HG02970 (cell line): Measurements from ENCODE around the gene CCDC33.

ENCODE experiments used
- ATAC-seq: cut with Tn5 transposase; IDR thresholded peaks from one replicate; pipeline ENCODE4 v1.9.1; 2021; ENCODE audit warnings: mild to moderate bottlenecking, moderate library complexity, moderate number of reproducible peaks; ENCODE audit not compliant: unreplicated experiment, low FRiP score

The CCDC33 gene

DNA sequence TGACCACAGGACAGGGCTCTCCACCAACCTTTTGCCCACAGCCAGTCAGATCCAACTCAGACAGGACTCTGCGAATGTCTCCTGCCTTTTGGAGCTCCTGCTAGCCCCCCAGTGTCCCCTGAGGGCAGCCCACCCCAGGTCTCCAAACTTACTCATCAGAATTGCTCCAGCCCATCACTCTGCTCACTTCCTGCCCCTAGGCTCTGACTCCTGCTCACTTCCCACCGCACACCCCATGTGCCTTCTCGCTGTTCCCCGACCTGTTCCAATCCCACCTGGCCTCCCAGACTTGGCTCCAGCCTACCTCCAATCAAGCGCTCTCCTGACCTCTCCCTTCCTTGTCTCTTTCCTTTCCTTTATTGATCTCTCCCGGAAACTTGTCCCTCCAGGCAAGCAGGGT is 27.6 kb upstream of the CCDC33 start:
- no peak for ATAC-seq

DNA sequence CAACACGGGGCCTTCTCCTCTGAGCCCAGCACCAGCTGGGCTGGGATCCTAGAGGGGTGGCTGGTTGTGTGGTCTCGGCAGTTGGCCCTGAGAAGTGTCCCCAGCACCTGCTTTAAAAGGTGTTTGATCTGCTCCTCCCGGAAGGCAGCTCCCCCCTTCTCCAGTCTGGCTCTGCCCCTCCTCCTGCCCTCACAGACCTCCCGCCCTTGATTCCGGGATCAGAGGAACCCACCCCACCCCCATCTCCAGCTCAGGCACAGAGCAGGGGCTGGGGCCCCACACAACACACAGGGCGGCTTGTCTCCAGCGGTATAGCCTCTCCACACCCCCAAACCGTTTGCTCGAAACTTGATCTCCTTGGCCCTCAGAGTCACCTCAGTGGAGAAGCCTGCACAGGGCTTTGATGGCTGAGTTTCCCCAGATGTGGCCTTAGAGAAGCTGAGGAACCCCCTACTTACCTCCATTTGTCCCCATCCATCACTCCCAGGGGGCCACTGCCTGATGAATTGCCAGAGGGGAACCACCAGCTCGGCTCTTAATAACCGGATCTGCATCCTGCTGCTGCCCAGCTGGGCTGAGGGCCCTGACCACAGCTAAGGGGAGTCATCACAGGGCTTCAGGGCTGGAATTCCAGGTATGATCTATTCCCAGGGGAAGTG is 27.1 kb upstream of the CCDC33 start:
- no peak for ATAC-seq

DNA sequence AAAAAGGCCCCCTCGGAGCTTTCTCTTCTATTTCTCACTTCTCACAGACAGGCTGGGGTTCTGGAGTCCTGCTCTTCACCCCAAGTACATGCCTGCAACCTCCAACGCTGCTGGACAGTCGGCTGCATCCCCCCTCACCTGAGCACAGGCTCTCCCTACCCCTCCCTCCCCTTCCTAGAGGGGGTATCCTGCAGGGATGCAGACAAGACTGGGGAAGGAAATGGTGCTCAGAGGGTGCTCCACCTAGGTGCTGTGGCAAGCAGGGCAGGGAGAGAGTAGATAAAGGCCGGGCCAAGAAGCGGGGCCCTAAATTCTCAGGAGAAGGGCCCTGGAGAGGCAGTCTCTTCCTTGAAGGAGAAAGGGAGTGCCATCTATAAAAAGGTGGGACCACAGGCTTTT is 26.6 kb upstream of the CCDC33 start:
- no peak for ATAC-seq

DNA sequence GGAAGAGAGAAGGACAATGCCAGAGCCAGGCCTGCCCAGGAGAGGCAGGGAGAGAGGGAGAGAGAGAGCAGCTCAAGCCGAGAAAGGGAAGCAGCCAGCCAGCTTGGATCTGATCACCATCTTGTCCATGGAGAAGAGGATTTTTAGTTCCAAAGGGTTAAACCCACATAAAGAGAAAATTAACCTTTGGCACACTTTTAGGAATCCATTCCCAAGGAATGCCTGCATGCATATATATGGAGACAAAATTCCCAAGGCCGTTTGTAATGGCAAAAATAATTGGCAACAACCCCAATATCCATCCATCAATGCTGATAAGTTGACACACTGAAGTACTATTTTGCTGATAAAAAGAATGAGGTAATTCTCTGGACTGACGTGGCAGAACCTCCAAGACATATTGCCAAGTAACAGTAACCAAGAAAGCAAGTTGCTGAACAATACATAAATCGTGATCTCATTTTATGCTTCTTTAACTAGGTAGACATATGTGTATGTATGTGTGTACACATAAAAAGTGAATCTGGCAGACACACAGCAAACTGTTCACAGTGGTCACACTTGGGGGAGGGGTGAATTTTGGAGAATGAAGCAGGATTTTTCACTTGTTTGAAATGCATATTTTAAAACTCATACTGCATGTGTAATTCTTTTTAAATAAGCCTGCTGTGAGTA is 26.0 kb upstream of the CCDC33 start:
- no peak for ATAC-seq

DNA sequence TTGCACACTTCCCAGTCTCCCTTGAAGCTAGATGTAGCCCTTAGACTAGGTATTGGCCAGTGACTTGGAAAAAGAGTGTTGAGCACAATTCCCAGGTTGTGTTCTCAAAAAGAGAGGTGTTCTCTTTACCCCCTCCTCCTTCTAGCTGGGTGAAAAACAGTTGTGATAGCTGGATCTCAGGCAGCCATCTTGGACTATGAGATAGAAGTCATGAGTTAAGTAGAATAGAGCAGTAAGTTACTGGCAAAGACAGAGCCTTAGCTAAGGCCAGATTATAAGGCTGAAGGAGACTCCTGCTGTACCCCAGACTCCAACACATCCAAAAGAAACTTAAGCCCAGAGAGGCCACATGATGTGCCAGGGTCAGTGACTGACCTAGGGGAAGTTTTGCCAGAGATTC is 25.4 kb upstream of the CCDC33 start:
- ATAC-seq: no peak

DNA sequence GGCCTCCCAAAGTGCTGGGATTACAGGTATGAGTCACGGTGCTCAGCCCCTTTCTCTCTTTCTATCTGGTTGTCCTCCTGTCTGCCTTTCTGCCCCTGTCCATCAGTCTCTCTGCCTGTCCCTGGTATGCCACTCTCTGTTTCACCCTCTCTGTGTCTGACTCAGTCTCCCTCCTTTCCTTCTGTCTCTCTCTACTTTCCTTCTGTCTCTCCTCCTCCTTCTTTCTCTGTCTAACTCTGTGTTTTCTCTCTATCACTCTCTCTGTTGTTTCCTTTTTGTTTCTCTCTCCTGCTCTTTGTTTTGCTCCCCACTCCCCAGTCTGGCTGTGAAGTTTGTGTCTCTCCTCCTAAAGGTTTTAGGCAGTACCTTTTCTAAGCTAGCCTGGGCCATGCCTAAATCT is 24.5 kb upstream of the CCDC33 start:
- no peak for ATAC-seq

DNA sequence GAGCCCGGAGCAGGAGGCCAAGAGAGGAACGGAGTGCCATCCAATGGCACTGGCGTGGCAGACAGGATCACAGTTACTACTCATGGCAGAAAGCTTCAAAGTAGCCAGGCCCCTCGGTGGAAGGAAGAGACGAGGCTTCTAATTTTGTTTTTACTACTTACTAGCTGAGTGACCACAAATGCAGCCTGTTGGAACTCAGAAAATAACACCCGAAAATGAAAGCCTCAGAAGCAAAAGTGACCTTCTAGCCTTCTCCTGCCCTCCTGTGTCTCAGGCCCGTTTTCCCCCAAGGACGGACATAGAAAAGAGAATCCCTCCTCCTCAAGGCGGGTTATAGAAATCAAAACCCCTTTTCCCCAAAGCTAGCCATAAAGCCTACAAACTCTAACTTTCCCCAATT is 23.6 kb upstream of the CCDC33 start:
- no peak for ATAC-seq

DNA sequence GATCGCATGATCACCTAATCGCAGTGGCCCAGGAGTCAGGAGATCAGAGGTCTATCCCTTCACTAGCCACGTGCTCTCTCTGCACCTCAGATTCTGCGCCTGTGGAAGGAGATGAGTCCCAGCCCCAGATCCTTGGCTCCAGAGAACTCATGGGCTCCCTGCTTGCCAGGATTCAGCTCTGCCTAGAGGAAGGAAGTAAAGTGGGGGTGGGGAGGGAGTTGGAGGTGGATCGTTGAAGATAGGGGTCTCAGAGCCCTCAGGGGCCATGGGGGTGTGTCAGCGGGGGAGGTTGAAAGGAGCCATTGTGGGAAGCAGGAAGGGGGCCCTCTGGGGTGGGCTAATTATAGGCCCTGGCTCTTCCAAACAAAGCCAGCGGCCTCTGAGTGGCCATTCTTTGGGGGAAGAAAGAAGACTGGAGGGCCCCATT is 22.3 kb upstream of the CCDC33 start:
- no peak for ATAC-seq

DNA sequence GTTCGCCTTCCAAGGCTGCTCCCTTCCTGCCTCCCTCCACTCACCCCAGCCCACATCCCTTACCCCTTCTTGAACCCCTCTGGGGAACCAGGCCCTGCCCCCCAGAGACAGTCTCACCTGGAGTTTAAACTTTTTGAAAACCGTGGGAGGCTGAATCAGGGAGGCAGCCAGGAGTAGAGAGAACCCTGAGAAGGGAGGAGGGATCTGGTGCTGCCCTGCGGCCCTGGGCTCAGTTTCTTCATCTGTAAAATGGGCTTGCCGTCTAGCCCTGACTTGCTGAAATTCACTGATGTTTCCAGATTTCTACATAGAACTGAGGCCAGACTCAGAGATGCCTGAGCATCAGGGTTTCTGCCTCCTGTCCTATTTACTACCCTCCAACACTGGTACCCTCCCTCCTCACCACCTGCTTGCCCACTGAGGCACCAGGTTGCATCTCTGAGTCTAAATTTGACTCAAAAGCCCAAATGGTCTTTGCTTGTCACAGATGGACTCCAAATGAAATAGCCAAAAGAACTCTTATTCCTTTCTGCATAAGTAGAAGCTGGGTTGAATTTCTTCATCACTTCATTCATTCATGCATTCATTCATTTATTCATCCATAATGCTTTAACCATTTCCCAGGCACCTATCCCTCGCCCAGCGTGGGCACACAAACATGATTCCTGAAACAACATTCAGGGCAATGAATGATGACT is 21.7 kb upstream of the CCDC33 start:
- ATAC-seq: no peak

DNA sequence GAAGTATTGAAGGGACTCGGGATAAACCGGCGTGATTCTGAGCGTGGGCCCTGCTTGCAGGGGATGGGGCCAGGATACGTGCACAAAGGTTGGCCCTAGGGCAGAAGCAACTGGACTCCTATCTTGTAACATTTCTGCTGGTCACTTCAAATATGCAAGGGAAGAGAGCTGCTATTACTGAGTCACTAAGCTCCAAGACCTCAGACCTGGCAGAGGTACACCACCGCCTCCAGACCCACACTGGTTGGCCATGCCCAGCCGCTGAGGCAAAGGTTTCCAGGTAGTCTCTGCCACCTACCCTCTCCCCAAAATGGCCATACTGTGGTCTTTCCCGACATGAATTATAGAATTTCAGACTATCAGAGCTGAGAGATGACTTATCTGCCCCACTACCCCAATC is 20.2 kb upstream of the CCDC33 start:
- ATAC-seq: no peak

DNA sequence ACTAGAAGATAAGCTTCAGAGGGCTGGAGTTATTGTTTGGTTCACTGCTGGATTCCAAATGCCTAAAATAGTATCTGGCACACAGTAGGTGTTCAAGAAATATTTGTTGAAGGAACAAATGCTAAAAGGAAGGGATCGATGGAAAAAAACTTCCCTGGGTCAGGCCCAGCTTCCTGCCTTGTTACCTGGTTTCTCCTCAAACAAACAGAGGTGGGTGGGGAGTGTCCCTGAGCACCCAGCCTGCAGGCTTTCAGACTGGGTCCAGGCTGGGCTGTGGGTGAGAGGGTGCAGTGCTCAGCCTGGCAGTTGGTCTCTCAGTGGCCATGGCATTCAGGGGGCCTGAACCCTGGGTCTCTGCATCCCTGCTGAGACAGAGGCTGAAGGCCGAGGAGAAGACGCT is 19.2 kb upstream of the CCDC33 start:
- no peak for ATAC-seq

DNA sequence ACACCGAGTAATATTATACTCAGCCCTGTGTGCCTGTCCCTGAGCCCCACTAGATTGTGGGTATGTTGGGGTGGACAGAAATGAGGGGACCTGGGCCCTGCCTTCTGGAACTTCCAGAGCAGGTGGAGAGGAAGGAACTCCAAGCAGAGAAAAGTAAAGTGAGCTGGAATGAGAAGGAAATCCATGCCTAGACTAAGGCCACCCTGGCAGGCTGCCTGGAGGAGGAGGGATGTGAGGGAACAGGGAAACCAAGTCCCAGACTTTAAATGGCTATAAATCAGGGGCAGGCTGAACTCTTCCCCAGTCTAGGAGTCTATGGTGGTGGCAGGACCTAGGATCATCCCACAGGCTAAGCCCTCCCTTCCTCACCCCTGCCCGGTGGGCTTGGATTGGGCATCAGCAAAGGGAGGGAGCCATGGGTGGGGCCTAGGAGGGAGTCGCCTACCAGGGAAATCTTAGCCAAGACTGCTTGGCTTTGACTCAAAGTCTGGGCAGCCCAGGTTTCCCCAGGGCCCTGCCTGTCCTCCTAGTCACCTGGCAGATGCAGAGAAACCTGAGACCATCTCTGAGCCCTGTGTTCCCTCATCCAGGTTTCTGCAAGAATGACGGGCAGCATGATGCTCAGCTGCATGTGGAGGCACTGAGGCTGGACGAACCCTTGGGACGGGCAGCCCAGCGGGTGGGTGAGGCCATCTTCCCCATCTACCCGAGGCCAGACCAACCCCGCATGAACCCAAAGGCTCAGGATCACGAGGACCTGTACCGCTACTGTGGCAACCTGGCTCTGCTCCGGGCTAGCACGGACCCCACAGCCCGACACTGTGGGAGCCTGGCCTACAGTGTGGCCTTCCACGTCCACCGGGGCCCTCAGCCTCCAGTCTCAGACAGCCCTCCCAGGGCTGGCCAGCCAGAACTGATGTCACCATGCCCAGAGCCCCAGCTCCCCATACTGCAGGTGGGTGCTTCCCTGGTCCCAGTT is 17.9 kb upstream of the CCDC33 start:
- no peak for ATAC-seq

DNA sequence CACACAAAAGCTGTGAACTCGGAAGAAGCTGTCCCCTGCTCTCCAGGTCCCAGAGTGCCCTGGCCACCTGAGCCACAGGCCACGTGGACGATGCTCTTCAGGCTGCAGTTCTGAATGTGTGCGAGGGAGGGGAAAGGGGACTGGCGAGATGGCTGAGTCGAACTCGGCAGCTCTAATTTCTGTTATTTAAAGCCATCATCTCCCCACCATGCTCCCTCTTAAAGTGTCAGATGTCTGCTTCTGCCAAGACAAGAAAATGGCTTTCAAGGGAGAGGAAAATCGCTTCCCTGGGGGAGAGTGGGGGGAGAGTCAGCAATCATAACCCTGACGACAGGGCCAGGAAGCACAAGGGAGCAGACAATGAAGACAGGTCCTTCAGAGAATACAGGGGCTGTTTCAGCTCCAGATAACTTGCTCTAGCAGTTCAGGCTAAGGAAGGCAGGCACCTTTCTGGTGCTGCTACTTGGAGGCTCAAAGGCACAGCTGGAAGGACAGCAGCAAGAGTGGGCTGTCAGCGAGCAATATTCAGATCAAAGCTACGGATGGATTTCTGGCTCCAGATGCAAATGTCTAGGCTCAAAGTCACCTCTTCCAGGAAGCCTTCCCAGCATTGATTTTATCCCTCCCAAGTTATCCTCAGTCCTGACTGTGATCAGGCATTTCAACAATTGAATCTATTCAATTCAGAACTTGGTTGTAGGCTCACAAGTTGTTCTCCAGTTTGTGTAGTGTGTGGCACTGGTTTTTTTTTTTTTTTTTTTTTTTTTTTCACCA is 15.5 kb upstream of the CCDC33 start:
- ATAC-seq: no peak

DNA sequence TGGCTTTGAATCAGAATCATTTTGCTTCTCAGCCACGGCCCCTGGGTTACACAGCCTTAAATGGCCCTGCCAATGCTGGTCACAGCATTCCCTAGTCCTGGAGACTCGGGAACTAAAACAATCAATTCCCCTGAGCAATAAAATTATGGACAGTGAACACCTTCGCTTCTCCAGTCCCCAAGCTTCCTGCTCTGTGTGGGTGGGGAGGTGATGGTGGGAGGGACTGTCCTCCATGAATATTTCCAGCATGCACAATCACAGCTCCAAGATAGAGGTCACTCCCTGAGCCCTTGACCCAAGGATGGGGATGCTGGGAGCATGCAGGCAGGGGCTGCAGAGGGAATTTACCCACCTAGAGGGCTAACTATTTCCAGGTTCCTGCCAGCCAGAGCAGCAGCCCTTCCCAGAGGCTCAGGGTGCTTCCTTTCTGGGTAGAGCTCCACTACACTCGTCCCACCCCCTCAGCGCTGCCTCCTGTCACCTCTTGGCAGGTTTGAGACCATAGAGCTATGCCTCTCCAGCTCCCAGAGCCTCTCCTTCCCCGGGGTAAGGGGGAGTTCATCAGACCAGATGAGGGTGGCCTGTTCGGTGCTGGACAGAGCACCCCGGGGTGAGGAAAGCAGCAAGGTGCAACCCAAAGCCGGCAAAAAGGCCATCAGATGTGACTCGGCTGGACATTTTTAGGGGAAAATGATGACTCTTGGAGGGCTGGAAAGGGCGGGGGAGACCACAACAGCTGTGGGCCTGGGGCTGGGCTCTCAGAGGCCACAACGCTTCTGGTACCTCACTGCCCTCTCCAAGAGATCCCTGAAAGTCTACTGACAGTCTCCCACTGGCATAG is 14.5 kb upstream of the CCDC33 start:
- ATAC-seq: no peak

DNA sequence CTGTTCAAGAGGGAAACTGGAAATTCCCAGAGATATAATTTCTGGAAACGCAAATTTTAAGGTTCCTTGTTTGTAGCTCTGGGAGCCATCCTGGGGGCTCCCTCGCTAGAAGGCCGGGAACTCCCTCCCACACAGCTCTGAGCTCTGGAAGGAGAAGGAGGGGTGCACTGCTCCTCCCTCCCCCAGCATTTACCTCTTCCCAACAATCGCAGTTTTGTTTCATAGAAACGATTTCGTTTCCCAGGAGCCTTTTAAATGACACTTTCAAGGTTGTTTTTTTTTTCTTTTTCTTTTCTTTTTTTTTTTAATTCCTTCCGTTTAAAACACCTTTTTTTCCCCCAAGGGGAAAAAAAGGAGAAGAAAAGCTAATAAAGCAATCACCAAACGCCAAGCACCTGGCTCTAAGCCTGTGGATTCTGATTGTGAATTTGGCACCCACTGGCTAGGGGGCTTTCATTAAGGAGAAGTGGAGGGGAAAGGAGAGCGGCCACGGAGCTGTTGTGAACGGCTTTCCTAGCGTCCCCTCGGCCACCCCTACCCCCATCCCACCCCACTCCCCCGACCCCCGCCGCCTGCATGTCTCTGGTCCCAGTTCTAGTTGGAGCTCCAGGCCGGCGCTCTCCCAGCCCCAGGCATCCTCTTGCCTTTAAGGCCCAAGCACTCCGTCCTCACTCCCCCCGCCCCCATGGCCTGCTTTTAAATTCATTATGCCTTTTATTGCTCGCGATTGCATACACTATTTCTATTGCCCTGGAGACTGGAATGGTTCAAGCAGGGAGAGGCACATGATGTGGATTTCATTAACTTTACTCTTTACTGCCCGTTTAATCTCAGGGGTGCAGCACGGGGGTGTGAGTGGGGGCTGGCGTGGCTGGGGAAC is 13.6 kb upstream of the CCDC33 start:
- ATAC-seq: no peak

DNA sequence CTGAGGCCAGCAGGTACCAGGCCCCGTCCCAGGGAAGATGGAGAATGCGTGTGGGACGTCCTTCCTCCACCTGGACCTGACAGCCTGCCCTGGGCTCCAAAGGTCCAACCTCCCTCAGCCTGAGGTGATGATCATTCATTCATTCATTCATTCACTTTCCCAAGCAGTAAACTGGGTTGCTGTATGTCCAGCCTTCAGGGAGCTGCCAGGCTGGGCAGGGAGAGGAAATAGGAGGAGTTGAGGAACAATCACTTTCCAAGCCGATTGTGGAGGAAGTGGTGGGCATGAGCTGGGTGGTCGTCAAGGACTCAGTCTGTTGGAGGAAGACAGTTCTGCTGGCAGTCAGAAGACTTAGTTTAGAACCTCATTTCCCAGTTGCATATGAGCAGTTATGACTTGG is 10.2 kb upstream of the CCDC33 start:
- ATAC-seq: no peak

DNA sequence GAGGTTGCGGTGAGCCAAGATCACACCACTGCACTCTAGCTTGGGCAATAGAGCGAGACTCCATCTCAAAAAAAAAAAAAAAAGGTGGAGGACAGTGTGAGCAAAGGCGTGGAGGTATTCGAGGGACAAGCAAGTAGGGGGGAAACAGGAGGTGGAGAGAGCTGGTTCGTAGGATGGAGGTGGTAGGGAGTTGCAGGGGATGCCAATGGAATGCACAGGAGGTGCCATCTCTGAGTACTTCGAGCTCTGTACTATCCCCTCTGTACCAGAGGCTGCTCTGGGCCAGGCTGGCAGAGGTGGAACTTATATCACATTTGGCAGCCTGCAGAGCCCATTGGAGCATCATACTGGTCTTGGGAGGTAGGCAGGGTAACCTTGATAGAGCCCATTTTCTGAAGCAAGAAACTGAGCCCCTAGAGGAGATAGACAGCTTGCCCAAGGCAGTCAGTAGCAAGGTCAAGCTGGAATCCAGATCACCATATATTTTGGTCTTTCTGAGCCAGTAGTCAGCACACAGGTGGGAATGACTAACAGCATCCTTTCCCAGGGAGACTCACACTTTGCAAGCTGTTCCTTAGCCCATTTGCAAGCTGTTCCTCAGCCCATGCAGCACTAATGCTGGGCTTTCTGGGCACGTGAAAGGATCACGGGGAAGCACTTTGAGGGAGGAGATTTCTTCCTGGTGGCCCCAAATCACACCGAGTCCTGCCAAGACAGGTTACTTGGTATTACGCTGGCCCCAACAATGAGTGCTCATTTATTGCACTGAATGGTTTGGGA is 9.2 kb upstream of the CCDC33 start:
- ATAC-seq: no peak
